ENCODE results near the gene M1AP. TPM values are rescaled to one million over a fixed set of nuclear protein-coding genes. Genes with fewer than 3 reads are reported as not detected.

Gene M1AP
- total RNA-seq, 1 donor from 2014 or later = 0.77 TPM

DNA sequence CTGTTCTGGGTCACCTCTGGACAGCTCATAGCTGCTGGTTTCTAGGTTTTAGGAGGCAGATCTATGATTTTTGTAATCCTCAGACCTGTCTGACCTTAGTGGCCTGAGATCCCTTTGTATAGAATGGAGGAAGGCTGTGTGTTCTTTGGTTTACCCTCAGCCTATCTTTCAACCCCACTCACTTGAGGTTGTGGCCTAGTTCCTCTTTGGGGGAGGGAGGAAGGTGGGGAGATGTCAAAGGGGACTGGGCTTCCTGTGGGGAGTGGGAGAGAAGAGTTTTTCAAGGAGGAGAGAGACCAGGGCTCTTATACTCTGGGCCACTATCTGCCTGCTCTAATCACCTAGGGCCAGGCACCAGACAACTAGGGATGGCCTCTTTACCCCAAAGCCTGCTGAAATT, 34.4 kb upstream of the M1AP start:
- no peak overlapping the region for H3K4me3 Mint-ChIP-seq
- H3K4me1 Mint-ChIP-seq = peaks cover 10% of the 10 kb centered on the region
- DNase-seq (ENCODE audit: low read depth, low spot score) = no peak
- peaks cover 18% of the 10 kb centered on the region for H3K36me3 Mint-ChIP-seq (ENCODE audit: low read depth)
- H3K27me3 Mint-ChIP-seq (ENCODE audit: low read depth) = no peaks in the 10 kb centered on the region
- peaks cover 6% of the 10 kb centered on the region for H3K9me3 Mint-ChIP-seq
- H3K27ac Mint-ChIP-seq (ENCODE audit: unreplicated experiment) = no peak overlapping the region
- TF ChIP-seq, protein P1, sequence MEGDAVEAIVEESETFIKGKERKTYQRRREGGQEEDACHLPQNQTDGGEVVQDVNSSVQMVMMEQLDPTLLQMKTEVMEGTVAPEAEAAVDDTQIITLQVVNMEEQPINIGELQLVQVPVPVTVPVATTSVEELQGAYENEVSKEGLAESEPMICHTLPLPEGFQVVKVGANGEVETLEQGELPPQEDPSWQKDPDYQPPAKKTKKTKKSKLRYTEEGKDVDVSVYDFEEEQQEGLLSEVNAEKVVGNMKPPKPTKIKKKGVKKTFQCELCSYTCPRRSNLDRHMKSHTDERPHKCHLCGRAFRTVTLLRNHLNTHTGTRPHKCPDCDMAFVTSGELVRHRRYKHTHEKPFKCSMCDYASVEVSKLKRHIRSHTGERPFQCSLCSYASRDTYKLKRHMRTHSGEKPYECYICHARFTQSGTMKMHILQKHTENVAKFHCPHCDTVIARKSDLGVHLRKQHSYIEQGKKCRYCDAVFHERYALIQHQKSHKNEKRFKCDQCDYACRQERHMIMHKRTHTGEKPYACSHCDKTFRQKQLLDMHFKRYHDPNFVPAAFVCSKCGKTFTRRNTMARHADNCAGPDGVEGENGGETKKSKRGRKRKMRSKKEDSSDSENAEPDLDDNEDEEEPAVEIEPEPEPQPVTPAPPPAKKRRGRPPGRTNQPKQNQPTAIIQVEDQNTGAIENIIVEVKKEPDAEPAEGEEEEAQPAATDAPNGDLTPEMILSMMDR (conservative IDR thresholded peaks at IDR 0.05) = no peak

DNA sequence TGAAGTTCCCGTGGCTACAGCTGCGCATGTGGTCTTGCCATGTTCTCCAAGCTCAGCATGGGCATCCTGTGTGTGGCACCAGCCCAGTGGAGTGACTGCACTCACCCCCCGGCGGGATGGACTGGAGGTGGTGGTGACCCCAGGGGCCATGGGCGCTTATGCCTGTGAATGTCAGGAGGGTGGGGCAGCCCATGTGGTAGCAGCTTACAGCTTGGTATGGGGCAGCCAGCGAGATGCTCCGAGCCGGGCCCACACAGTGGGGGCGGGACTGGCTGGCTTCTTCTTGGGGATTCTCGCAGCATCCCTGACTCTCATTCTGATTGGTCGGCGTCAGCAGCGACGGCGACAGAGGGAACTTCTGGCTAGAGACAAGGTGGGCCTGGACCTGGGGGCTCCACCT, 31.5 kb upstream of the M1AP start:
- H3K36me3 Mint-ChIP-seq (ENCODE audit: low read depth) = peaks cover 22% of the 10 kb centered on the region
- TF ChIP-seq, protein P1 (conservative IDR thresholded peaks at IDR 0.05) = no peak
- no peaks in the 10 kb centered on the region for H3K9me3 Mint-ChIP-seq
- no peak overlapping the region for H3K4me3 Mint-ChIP-seq
- H3K27ac Mint-ChIP-seq (ENCODE audit: unreplicated experiment) = no peak overlapping the region
- no peaks in the 10 kb centered on the region for H3K27me3 Mint-ChIP-seq (ENCODE audit: low read depth)
- H3K4me1 Mint-ChIP-seq = peaks cover 10% of the 10 kb centered on the region
- DNase-seq (ENCODE audit: low read depth, low spot score) = no peak

DNA sequence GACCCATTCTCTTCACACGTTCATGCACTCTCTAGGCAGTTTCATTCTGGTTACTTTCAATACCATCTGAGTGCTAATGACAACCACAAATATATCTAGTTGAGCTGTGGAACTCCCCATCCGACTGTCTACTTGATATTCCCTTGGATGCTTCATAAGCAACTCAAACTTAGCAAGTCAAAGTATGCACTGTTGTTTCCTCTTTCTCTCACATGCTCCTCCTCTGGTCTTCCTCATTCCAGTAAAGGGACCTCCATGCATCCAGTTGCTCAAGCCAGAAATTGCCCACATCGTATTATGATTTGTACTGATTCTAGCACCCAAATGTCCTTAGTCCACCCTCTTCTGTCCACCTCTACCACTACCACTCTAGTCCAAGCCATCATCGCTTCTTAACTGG, 28.2 kb upstream of the M1AP start:
- Mint-ChIP-seq H3K4me3 (no peak overlapping the region), H3K27me3 (ENCODE audit: low read depth) (no peaks in the 10 kb centered on the region), H3K9me3 (no peaks in the 10 kb centered on the region), H3K27ac (ENCODE audit: unreplicated experiment) (no peak overlapping the region), H3K4me1 (peaks cover 17% of the 10 kb centered on the region), H3K36me3 (ENCODE audit: low read depth) (peaks cover 22% of the 10 kb centered on the region)
- no peak for DNase-seq (ENCODE audit: low read depth, low spot score)
- TF ChIP-seq, protein P1 (conservative IDR thresholded peaks at IDR 0.05) = no peak

DNA sequence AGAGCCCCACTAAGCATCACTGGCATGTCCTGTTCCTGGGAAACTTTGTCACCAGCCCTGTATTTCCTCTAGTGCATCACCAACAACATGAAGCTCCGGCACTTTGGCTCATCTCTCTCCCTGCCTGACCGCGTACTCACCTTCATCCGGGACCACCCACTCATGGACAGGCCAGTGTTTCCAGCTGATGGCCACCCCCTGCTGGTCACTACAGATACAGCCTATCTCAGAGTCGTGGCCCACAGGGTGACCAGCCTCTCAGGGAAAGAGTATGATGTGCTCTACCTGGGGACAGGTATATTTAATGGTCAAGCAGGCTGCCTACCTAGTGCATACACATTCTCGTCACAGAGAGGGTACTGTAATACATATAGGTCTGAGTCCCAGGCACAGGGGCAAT, 27.0 kb upstream of the M1AP start:
- H3K4me3 Mint-ChIP-seq = no peak overlapping the region
- H3K9me3 Mint-ChIP-seq = no peaks in the 10 kb centered on the region
- DNase-seq (ENCODE audit: low read depth, low spot score) = no peak
- peaks cover 18% of the 10 kb centered on the region for H3K36me3 Mint-ChIP-seq (ENCODE audit: low read depth)
- H3K27me3 Mint-ChIP-seq (ENCODE audit: low read depth) = no peaks in the 10 kb centered on the region
- peaks cover 17% of the 10 kb centered on the region for H3K4me1 Mint-ChIP-seq
- TF ChIP-seq, protein P1 (conservative IDR thresholded peaks at IDR 0.05) = no peak
- H3K27ac Mint-ChIP-seq (ENCODE audit: unreplicated experiment) = no peak overlapping the region

DNA sequence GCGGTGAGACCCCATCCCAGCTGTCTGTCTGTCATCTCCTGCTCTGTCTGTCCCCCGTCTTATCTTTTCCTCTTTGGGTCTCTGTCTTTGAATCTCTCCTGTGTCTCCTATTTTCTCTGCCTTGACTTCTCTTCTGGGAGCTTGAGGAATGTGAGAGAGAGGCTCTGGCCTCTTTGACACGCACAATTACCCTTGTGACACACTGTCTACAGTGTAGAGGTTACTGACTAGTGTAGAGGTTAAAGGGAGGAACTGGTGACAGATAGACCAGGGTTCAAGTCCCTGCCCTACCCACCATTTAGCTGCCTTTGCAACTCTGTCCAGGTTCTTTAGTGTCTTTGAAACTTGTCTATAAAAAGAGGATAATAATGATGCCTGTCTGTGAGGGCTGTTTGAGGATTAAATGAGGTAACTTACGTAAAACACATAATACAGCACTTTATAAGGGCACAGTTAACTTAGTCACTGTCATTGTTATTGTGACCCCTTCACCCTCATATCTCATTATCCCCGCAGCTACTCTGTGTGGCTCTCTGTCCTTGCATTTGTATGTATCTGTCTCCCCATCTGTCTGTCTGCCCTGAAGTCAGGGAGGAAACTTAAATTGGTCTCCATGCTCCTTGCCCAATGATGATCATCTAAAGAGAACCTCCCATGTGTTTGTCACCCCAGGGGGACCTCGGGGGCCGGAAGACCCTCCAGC, 25.8 kb upstream of the M1AP start:
- TF ChIP-seq, protein P1 (conservative IDR thresholded peaks at IDR 0.05) = no peak
- Mint-ChIP-seq H3K9me3 (no peaks in the 10 kb centered on the region), H3K27me3 (ENCODE audit: low read depth) (no peaks in the 10 kb centered on the region), H3K4me3 (no peak overlapping the region), H3K4me1 (peaks cover 15% of the 10 kb centered on the region), H3K36me3 (ENCODE audit: low read depth) (peaks cover 16% of the 10 kb centered on the region), H3K27ac (ENCODE audit: unreplicated experiment) (no peak overlapping the region)
- no peak for DNase-seq (ENCODE audit: low read depth, low spot score)

Data from neural crest cell (in vitro differentiated cells).